ENCODE results near the gene ADARB1. TPM values are rescaled to one million over a fixed set of nuclear protein-coding genes. Genes with fewer than 3 reads are reported as not detected.

Gene ADARB1
- total RNA-seq, 1 experiment from 2014 or later, result 31.9 TPM

- Histone ChIP-seq H3K36me3 (ENCODE audit: insufficient read depth, low read length, poor library complexity, severe bottlenecking) (no peaks in the 10 kb centered on the region), H3K4me1 (ENCODE audit: insufficient read depth, low read length, poor library complexity, severe bottlenecking) (peaks cover 11% of the 10 kb centered on the region), H3K9me3 (ENCODE audit: low read depth, low read length, poor library complexity, severe bottlenecking) (no peaks in the 10 kb centered on the region), H3K27me3 (replicated peaks; ENCODE audit: insufficient read depth, low read depth, low read length, poor library complexity) (no peaks in the 10 kb centered on the region), H3K4me3 (ENCODE audit: low read depth, low read length, poor library complexity, severe bottlenecking) (peak overlapping the region; percentile 63), H3K27ac (ENCODE audit: low read depth, low read length, poor library complexity, severe bottlenecking) (peak overlapping the region; percentile 6)
- intact Hi-C loops (cut with micrococcal nuclease; ENCODE audit: unreplicated experiment), result no loop called here
- TF ChIP-seq CTCF (conservative IDR thresholded peaks at IDR 0.05; ENCODE audit: low read depth, low read length) (no peak), EZH2 (IDR thresholded peaks at IDR 0.05; ENCODE audit: borderline replicate concordance, low read depth, low read length, poor library complexity, severe bottlenecking) (no peak)
- no TSS peak for BruUV-seq (replicated peaks)
- peak; percentile 45 for DNase-seq (ENCODE audit: low spot score)
- ChIA-PET CTCF (interaction anchor here (1.0 kb wide), 1 partner anchor 55 kb away, joined by 4 read pairs; no protein-coding TSS in a partner anchor), POLR2A (ENCODE audit: low non-redundant PET) (no interaction called here)
These were observed 627 bp downstream of the ADARB1 start for GRCh38 chr21:45074818-45075595.

- ChIA-PET CTCF (no interaction called here), POLR2A (ENCODE audit: low non-redundant PET) (no interaction called here)
- no TSS peak for BruUV-seq (replicated peaks)
- H3K36me3 ChIP-seq (ENCODE audit: insufficient read depth, low read length, poor library complexity, severe bottlenecking), result no peaks in the 10 kb centered on the region
- H3K4me1 ChIP-seq (ENCODE audit: insufficient read depth, low read length, poor library complexity, severe bottlenecking), result peaks cover 11% of the 10 kb centered on the region
- peak overlapping the region; percentile 63 for H3K4me3 ChIP-seq (ENCODE audit: low read depth, low read length, poor library complexity, severe bottlenecking)
- no peak for DNase-seq (ENCODE audit: low spot score)
- no peak for TF ChIP-seq EZH2 (IDR thresholded peaks at IDR 0.05; ENCODE audit: borderline replicate concordance, low read depth, low read length, poor library complexity, severe bottlenecking)
- no peak for TF ChIP-seq CTCF (conservative IDR thresholded peaks at IDR 0.05; ENCODE audit: low read depth, low read length)
- H3K27ac ChIP-seq (ENCODE audit: low read depth, low read length, poor library complexity, severe bottlenecking), result no peak overlapping the region
- intact Hi-C loops (cut with micrococcal nuclease; ENCODE audit: unreplicated experiment), result loop anchor here (2.0 kb wide), 1 partner anchor 53 kb away; no protein-coding TSS in a partner anchor
- H3K9me3 ChIP-seq (ENCODE audit: low read depth, low read length, poor library complexity, severe bottlenecking), result no peaks in the 10 kb centered on the region
- no peaks in the 10 kb centered on the region for H3K27me3 ChIP-seq (replicated peaks; ENCODE audit: insufficient read depth, low read depth, low read length, poor library complexity)
These were observed 1.3 kb downstream of the ADARB1 start for GRCh38 chr21:45075596-45076244.

DNA sequence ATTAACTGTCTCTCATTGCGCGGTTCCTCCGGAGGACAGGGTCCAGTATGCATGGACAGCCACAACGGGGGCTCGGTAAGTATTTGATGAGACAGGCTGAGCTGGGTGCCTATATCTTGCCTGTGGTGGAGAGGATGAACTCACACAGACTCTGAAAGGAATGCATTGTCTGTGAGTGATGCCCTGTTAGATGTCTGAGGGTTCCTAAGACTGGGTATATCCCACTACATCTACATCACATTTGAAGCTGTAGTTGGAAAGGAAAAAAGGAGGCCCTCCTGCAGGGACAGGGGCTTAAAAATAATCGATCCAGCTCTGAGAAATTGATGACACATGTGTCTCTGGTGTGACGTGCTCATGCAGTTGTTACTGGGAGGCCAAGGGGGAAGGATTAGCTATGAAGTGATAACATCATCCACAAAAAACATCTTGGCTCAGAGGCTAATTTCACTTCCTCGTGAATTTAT, 1.9 kb downstream of the ADARB1 start:
- TF ChIP-seq CTCF (conservative IDR thresholded peaks at IDR 0.05; ENCODE audit: low read depth, low read length) (no peak), EZH2 (IDR thresholded peaks at IDR 0.05; ENCODE audit: borderline replicate concordance, low read depth, low read length, poor library complexity, severe bottlenecking) (no peak)
- TSS peak; percentile 32 for BruUV-seq (replicated peaks)
- CTCF ChIA-PET, result no interaction called here
- intact Hi-C loops (cut with micrococcal nuclease; ENCODE audit: unreplicated experiment), result loop anchor here (2.0 kb wide), 1 partner anchor 53 kb away; no protein-coding TSS in a partner anchor
- POLR2A ChIA-PET (ENCODE audit: low non-redundant PET), result no interaction called here
- H3K27ac ChIP-seq (ENCODE audit: low read depth, low read length, poor library complexity, severe bottlenecking), result no peak overlapping the region
- peak; percentile 12 for DNase-seq (ENCODE audit: low spot score)
- no peaks in the 10 kb centered on the region for H3K9me3 ChIP-seq (ENCODE audit: low read depth, low read length, poor library complexity, severe bottlenecking)
- H3K27me3 ChIP-seq (replicated peaks; ENCODE audit: insufficient read depth, low read depth, low read length, poor library complexity), result no peaks in the 10 kb centered on the region
- no peaks in the 10 kb centered on the region for H3K36me3 ChIP-seq (ENCODE audit: insufficient read depth, low read length, poor library complexity, severe bottlenecking)
- peaks cover 11% of the 10 kb centered on the region for H3K4me1 ChIP-seq (ENCODE audit: insufficient read depth, low read length, poor library complexity, severe bottlenecking)
- H3K4me3 ChIP-seq (ENCODE audit: low read depth, low read length, poor library complexity, severe bottlenecking), result peak overlapping the region; percentile 63
